ENCODE data around the gene GTF3C5.
"Not testable (repeated sequence)": the region's sequence is repeated elsewhere in the genome, so short reads cannot be mapped to it uniquely, and the experiment has no call there.

The GTF3C5 gene

GRCh38 chr9:133031130-133031422 lies 279 bp downstream of the GTF3C5 start:
- DNase-seq (ENCODE audit: low spot score): no peak

- no peak for DNase-seq (ENCODE audit: low spot score)
Measured at GRCh38 chr9:133031496-133031911, 707 bp downstream of the GTF3C5 start.

- DNase-seq (ENCODE audit: low spot score): no peak
Measured at GRCh38 chr9:133032171-133032570, 1.4 kb downstream of the GTF3C5 start.

- no peak for DNase-seq (ENCODE audit: low spot score)
Measured at GRCh38 chr9:133035669-133036068, 4.9 kb downstream of the GTF3C5 start.

- DNase-seq (ENCODE audit: low spot score): no peak
Measured at GRCh38 chr9:133037775-133038515, 7.1 kb downstream of the GTF3C5 start.

GRCh38 chr9:133040892-133041479 lies 10.2 kb downstream of the GTF3C5 start:
- not testable (repeated sequence) for DNase-seq (ENCODE audit: low spot score)

- no peak for DNase-seq (ENCODE audit: low spot score)
Measured at GRCh38 chr9:133041958-133042357, 11.2 kb downstream of the GTF3C5 start.

GRCh38 chr9:133042676-133043075 lies 11.9 kb downstream of the GTF3C5 start:
- no peak for DNase-seq (ENCODE audit: low spot score)

GRCh38 chr9:133043449-133044035 lies 12.7 kb downstream of the GTF3C5 start:
- no peak for DNase-seq (ENCODE audit: low spot score)

- no peak for DNase-seq (ENCODE audit: low spot score)
Measured at GRCh38 chr9:133044125-133044524, 13.3 kb downstream of the GTF3C5 start.

GRCh38 chr9:133044661-133045060 lies 13.9 kb downstream of the GTF3C5 start:
- no peak for DNase-seq (ENCODE audit: low spot score)

- no peak for DNase-seq (ENCODE audit: low spot score)
Measured at GRCh38 chr9:133045132-133045531, 14.3 kb downstream of the GTF3C5 start.

GRCh38 chr9:133046196-133046899 lies 15.6 kb downstream of the GTF3C5 start:
- no peak for DNase-seq (ENCODE audit: low spot score)

GRCh38 chr9:133046900-133047295 lies 16.1 kb downstream of the GTF3C5 start:
- no peak for DNase-seq (ENCODE audit: low spot score)

- peak; percentile 67 for DNase-seq (ENCODE audit: low spot score)
Measured at GRCh38 chr9:133048595-133048994, 17.8 kb downstream of the GTF3C5 start.

- no peak for DNase-seq (ENCODE audit: low spot score)
Measured at GRCh38 chr9:133049043-133049442, 18.2 kb downstream of the GTF3C5 start.

GRCh38 chr9:133050142-133050541 lies 19.3 kb downstream of the GTF3C5 start:
- DNase-seq (ENCODE audit: low spot score): no peak

GRCh38 chr9:133050781-133051180 lies 20.0 kb downstream of the GTF3C5 start:
- no peak for DNase-seq (ENCODE audit: low spot score)

GRCh38 chr9:133051281-133051900 lies 20.6 kb downstream of the GTF3C5 start:
- no peak for DNase-seq (ENCODE audit: low spot score)

- no peak for DNase-seq (ENCODE audit: low spot score)
Measured at GRCh38 chr9:133051966-133052539, 21.3 kb downstream of the GTF3C5 start.

- no peak for DNase-seq (ENCODE audit: low spot score)
Measured at GRCh38 chr9:133054194-133054890, 23.5 kb downstream of the GTF3C5 start.

- peak; percentile 65 for DNase-seq (ENCODE audit: low spot score)
Measured at GRCh38 chr9:133054966-133055365, 24.2 kb downstream of the GTF3C5 start.

Measured in hepatic stellate cell (primary cell).